ENCODE results near the gene CLOCK. TPM values are rescaled to one million over a fixed set of nuclear protein-coding genes. Genes with fewer than 3 reads are reported as not detected.

CLOCK gene
- total RNA-seq, 1 experiment from 2014 or later: 19.4 TPM

DNA sequence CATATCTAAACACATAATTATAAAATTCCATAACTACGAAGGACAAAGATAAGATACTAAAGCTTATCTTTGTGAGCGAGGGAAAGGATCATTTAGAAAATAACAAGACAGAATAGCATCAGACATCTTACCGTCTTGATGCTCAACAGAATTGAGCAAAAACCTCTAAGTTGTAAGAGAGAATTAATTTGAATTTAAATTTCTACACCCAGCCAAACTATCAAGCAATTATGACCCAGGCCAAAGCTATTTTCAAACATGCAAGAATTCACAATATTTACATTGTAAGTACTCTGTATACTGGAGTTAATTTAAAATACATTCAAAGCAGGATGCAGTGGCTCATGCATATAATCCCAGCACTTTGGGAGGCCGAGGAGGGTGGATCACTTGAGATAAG, 16.5 kb downstream of the CLOCK start:
- no peak overlapping the region for H3K4me2 ChIP-seq
- intact Hi-C loops (cut with micrococcal nuclease; ENCODE audit: unreplicated experiment): no loop called here
- no peaks in the 10 kb centered on the region for H4K20me1 ChIP-seq (ENCODE audit: insufficient read depth)
- no peak overlapping the region for H3K4me3 ChIP-seq
- H3K9me2 ChIP-seq (ENCODE audit: insufficient read depth): no peaks in the 10 kb centered on the region
- H3K27me3 ChIP-seq (ENCODE audit: insufficient read depth, low read depth): no peaks in the 10 kb centered on the region
- DNase-seq: no peak
- no peaks in the 10 kb centered on the region for H3K36me3 ChIP-seq (ENCODE audit: low read depth)
- no peaks in the 10 kb centered on the region for H3K4me1 ChIP-seq (replicated peaks; ENCODE audit: insufficient read depth)
- TF ChIP-seq, protein P1, sequence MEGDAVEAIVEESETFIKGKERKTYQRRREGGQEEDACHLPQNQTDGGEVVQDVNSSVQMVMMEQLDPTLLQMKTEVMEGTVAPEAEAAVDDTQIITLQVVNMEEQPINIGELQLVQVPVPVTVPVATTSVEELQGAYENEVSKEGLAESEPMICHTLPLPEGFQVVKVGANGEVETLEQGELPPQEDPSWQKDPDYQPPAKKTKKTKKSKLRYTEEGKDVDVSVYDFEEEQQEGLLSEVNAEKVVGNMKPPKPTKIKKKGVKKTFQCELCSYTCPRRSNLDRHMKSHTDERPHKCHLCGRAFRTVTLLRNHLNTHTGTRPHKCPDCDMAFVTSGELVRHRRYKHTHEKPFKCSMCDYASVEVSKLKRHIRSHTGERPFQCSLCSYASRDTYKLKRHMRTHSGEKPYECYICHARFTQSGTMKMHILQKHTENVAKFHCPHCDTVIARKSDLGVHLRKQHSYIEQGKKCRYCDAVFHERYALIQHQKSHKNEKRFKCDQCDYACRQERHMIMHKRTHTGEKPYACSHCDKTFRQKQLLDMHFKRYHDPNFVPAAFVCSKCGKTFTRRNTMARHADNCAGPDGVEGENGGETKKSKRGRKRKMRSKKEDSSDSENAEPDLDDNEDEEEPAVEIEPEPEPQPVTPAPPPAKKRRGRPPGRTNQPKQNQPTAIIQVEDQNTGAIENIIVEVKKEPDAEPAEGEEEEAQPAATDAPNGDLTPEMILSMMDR (conservative IDR thresholded peaks at IDR 0.05): no peak
- no peak for TF ChIP-seq EZH2 (IDR thresholded peaks at IDR 0.05; ENCODE audit: low read depth)
- H3K9me3 ChIP-seq (ENCODE audit: insufficient read depth, low read depth): no peaks in the 10 kb centered on the region
- no peak overlapping the region for H3K27ac ChIP-seq
- no peak overlapping the region for H2AFZ ChIP-seq
- POLR2A ChIA-PET (ENCODE audit: unreplicated experiment): no interaction called here
- no peaks in the 10 kb centered on the region for H3F3A ChIP-seq (ENCODE audit: insufficient read depth, low read depth)
- no TSS peak for BruUV-seq (replicated peaks)
- H3K79me2 ChIP-seq (ENCODE audit: low read depth): peaks cover 23% of the 10 kb centered on the region; the same call in 1 of the 2 replicates
- CTCF ChIA-PET: no interaction called here

DNA sequence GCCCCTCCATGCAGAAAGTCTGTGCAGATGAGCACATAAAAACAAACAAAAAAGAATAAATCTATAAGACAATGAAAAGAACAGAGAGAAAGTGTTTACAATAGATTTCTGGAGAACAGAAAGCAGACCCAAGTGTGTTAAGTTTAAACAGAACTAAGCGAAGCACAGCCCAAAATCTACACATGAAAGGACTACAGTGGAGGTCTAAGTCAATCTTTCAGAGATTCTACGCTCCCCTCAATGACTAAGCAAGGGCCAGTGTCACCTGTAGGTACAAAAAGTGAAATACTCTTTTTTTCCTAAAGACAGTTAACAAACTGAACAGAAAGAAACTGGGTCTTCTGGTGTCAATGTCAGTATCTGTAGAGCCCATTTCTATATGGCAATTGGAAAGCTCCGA, 18.2 kb downstream of the CLOCK start:
- POLR2A ChIA-PET (ENCODE audit: unreplicated experiment): interaction anchor here (0.7 kb wide), 1 partner anchor 116 kb away, joined by 8 read pairs; no protein-coding TSS in a partner anchor
- H3F3A ChIP-seq (ENCODE audit: insufficient read depth, low read depth): no peaks in the 10 kb centered on the region
- H3K79me2 ChIP-seq (ENCODE audit: low read depth): peaks cover 24% of the 10 kb centered on the region; the same call in 1 of the 2 replicates
- H3K4me2 ChIP-seq: no peak overlapping the region
- DNase-seq: no peak
- no peak overlapping the region for H2AFZ ChIP-seq
- no peaks in the 10 kb centered on the region for H3K9me2 ChIP-seq (ENCODE audit: insufficient read depth)
- H3K9me3 ChIP-seq (ENCODE audit: insufficient read depth, low read depth): no peaks in the 10 kb centered on the region
- CTCF ChIA-PET: no interaction called here
- H4K20me1 ChIP-seq (ENCODE audit: insufficient read depth): no peaks in the 10 kb centered on the region
- no peaks in the 10 kb centered on the region for H3K27me3 ChIP-seq (ENCODE audit: insufficient read depth, low read depth)
- H3K27ac ChIP-seq: no peak overlapping the region
- H3K4me3 ChIP-seq: no peak overlapping the region
- no peaks in the 10 kb centered on the region for H3K36me3 ChIP-seq (ENCODE audit: low read depth)
- BruUV-seq (replicated peaks): no TSS peak
- TF ChIP-seq EZH2 (IDR thresholded peaks at IDR 0.05; ENCODE audit: low read depth): no peak
- TF ChIP-seq, protein P1 (conservative IDR thresholded peaks at IDR 0.05): no peak
- intact Hi-C loops (cut with micrococcal nuclease; ENCODE audit: unreplicated experiment): no loop called here
- no peaks in the 10 kb centered on the region for H3K4me1 ChIP-seq (replicated peaks; ENCODE audit: insufficient read depth)

DNA sequence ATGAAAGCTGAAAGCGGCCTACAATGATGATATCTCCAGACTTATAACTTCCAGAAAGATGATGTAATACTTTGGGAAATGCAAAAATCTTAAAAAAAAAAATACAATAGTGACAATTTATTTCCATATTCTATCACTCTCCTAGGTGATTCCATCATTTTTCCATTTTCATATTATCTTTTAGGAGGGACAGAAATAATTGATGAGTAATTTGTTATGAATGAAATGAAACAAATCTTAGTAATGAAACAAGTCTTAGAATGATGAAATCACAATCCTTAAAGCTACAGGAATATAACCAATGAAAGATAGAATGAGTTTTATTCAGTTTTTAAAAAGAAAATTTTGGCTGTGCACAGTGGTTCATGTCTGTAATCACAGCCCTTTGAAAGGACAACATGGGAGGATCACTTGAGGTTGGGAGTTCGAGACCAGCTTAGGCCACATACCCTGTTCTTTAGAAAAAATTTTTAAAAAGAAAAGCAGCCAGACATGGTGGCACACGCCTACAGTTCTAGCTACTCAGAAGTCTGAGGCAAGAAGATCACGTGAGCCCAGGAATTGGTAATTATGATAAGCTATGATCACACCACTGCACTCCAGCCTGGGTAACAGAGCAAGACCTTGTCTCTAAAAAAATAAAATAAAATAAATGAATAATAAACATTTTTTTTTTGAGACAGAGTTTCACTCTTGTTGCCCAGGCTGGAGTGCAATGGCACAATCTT, 21.7 kb downstream of the CLOCK start:
- POLR2A ChIA-PET (ENCODE audit: unreplicated experiment): no interaction called here
- Histone ChIP-seq H3K9me3 (ENCODE audit: insufficient read depth, low read depth) (no peaks in the 10 kb centered on the region), H3K9me2 (ENCODE audit: insufficient read depth) (no peaks in the 10 kb centered on the region), H3K36me3 (ENCODE audit: low read depth) (no peaks in the 10 kb centered on the region), H3K4me3 (no peak overlapping the region), H3K79me2 (ENCODE audit: low read depth) (peaks cover 26% of the 10 kb centered on the region; the same call in 1 of the 2 replicates), H4K20me1 (ENCODE audit: insufficient read depth) (no peaks in the 10 kb centered on the region), H3K27me3 (ENCODE audit: insufficient read depth, low read depth) (no peaks in the 10 kb centered on the region), H3F3A (ENCODE audit: insufficient read depth, low read depth) (no peaks in the 10 kb centered on the region), H2AFZ (no peak overlapping the region), H3K4me1 (replicated peaks; ENCODE audit: insufficient read depth) (no peaks in the 10 kb centered on the region), H3K4me2 (no peak overlapping the region), H3K27ac (peak overlapping the region; percentile 37; the same call in 1 of the 2 replicates)
- CTCF ChIA-PET: no interaction called here
- no TSS peak for BruUV-seq (replicated peaks)
- TF ChIP-seq EZH2 (IDR thresholded peaks at IDR 0.05; ENCODE audit: low read depth): no peak
- TF ChIP-seq, protein P1 (conservative IDR thresholded peaks at IDR 0.05): no peak
- intact Hi-C loops (cut with micrococcal nuclease; ENCODE audit: unreplicated experiment): no loop called here
- no peak for DNase-seq
